ENCODE measurements around the gene LYAR. TPM values are rescaled to one million over a fixed set of nuclear protein-coding genes. Genes with fewer than 3 reads are reported as not detected.

Gene LYAR
- polyA plus RNA-seq, 1 of the 3 experiments (the other 2 are of a cell fraction), result 11.2 TPM

- TF ChIP-seq, protein P1, sequence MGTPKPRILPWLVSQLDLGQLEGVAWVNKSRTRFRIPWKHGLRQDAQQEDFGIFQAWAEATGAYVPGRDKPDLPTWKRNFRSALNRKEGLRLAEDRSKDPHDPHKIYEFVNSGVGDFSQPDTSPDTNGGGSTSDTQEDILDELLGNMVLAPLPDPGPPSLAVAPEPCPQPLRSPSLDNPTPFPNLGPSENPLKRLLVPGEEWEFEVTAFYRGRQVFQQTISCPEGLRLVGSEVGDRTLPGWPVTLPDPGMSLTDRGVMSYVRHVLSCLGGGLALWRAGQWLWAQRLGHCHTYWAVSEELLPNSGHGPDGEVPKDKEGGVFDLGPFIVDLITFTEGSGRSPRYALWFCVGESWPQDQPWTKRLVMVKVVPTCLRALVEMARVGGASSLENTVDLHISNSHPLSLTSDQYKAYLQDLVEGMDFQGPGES (IDR thresholded peaks at IDR 0.05; ENCODE audit: low read depth, low read length), result no peak
These were observed 38.3 kb upstream of the LYAR start (continued) for GRCh38 chr4:4328206-4328605.

GRCh38 chr4:4327652-4328121, 37.7 kb upstream of the LYAR start:
- TF ChIP-seq CHD2 (IDR thresholded peaks at IDR 0.05; ENCODE audit: low read length, partially characterized antibody), result no peak
- no peak for TF ChIP-seq EP300 (IDR thresholded peaks at IDR 0.05; ENCODE audit: borderline replicate concordance in 1 of 2, low read depth in 1 of 2, low read length in 1 of 2)
- no peak for TF ChIP-seq TAF1 (IDR thresholded peaks at IDR 0.05; ENCODE audit: borderline replicate concordance, low read depth, low read length)
- no peak for TF ChIP-seq ELF1 (IDR thresholded peaks at IDR 0.05)
- TF ChIP-seq, protein P2, sequence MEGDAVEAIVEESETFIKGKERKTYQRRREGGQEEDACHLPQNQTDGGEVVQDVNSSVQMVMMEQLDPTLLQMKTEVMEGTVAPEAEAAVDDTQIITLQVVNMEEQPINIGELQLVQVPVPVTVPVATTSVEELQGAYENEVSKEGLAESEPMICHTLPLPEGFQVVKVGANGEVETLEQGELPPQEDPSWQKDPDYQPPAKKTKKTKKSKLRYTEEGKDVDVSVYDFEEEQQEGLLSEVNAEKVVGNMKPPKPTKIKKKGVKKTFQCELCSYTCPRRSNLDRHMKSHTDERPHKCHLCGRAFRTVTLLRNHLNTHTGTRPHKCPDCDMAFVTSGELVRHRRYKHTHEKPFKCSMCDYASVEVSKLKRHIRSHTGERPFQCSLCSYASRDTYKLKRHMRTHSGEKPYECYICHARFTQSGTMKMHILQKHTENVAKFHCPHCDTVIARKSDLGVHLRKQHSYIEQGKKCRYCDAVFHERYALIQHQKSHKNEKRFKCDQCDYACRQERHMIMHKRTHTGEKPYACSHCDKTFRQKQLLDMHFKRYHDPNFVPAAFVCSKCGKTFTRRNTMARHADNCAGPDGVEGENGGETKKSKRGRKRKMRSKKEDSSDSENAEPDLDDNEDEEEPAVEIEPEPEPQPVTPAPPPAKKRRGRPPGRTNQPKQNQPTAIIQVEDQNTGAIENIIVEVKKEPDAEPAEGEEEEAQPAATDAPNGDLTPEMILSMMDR (IDR thresholded peaks at IDR 0.05), result peak; percentile 25; the same call in 1 of the 2 replicates
- DNase-seq, result peak; percentile 78
- H3K27me3 ChIP-seq (ENCODE audit: insufficient read depth), result no peaks in the 10 kb centered on the region
- no peak overlapping the region for H3K4me2 ChIP-seq
- H3F3A ChIP-seq (replicated peaks; ENCODE audit: insufficient read depth), result no peaks in the 10 kb centered on the region
- H3K27ac ChIP-seq (ENCODE audit: low read depth in 2 of 2, low read length in 1 of 2), result no peak overlapping the region
- 60% methylated on average over 14 of the region's 22 CpGs for WGBS (ENCODE audit: low lambda C conversion rate)
- ChIA-PET CTCF (interaction anchor here (0.8 to 1.5 kb wide), 9 partner anchors 9 to 157 kb away, joined by 3 to 9 read pairs (median 3); no protein-coding TSS in a partner anchor), POLR2A (no interaction called here)
- H3K9ac ChIP-seq, result no peak overlapping the region
- no peaks in the 10 kb centered on the region for H4K20me1 ChIP-seq (ENCODE audit: insufficient read depth)
- no peaks in the 10 kb centered on the region for H3K9me3 ChIP-seq
- H3K79me2 ChIP-seq (ENCODE audit: insufficient read depth), result no peaks in the 10 kb centered on the region
- H3K4me1 ChIP-seq (ENCODE audit: control insufficient read depth in 1 of 2, insufficient read depth in 2 of 2, low read depth in 1 of 2, low read length in 1 of 2), result no peaks in the 10 kb centered on the region; a peak in 1 of 4 replicates
- H3K36me3 ChIP-seq (replicated peaks in 1 of 2; ENCODE audit: control insufficient read depth in 1 of 2, insufficient read depth in 2 of 2, low read length in 1 of 2), result no peaks in the 10 kb centered on the region
- H3K4me3 ChIP-seq (ENCODE audit: low read depth in 2 of 2, low read length in 1 of 2), result no peak overlapping the region
- H3K9me2 ChIP-seq, result no peaks in the 10 kb centered on the region
- no peak overlapping the region for H2AFZ ChIP-seq (ENCODE audit: low read depth)

DNA sequence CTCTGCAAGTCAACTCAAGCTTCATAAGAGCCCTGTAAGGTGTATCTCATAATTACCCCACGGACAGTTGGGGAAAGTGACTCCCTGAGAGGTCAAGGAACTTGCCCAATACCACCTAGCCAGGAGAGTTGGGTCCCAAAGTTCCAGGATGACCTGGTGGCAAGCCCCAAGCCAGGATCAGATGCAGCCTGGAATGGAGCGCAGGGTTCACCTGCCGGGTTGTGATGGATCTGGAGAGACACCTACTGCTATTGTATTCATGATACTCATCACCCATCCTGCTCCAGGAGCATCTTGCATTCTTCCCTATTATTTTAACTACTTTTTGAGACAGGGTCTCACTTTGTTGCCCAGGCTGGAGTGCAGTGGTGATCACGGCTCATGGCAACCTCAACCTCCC, 36.2 kb upstream of the LYAR start:
- Histone ChIP-seq H3K27ac (ENCODE audit: low read depth in 2 of 2, low read length in 1 of 2) (no peak overlapping the region), H4K20me1 (ENCODE audit: insufficient read depth) (no peaks in the 10 kb centered on the region), H3K36me3 (replicated peaks in 1 of 2; ENCODE audit: control insufficient read depth in 1 of 2, insufficient read depth in 2 of 2, low read length in 1 of 2) (peaks cover 0 to 10% of the 10 kb centered on the region in 2 experiments), H3K9me2 (no peaks in the 10 kb centered on the region), H3K79me2 (ENCODE audit: insufficient read depth) (no peaks in the 10 kb centered on the region), H3F3A (replicated peaks; ENCODE audit: insufficient read depth) (no peaks in the 10 kb centered on the region), H2AFZ (ENCODE audit: low read depth) (no peak overlapping the region), H3K9ac (no peak overlapping the region), H3K4me3 (ENCODE audit: low read depth in 2 of 2, low read length in 1 of 2) (no peak overlapping the region), H3K27me3 (ENCODE audit: insufficient read depth) (no peaks in the 10 kb centered on the region), H3K4me2 (no peak overlapping the region), H3K4me1 (ENCODE audit: control insufficient read depth in 1 of 2, insufficient read depth in 2 of 2, low read depth in 1 of 2, low read length in 1 of 2) (no peaks in the 10 kb centered on the region; a peak in 1 of 4 replicates), H3K9me3 (no peaks in the 10 kb centered on the region)
- no peak for DNase-seq
- ChIA-PET CTCF (interaction anchor here (1.6 kb wide), 1 partner anchor 13 kb away, joined by 4 read pairs; no protein-coding TSS in a partner anchor), POLR2A (no interaction called here)
- TF ChIP-seq FOXJ3 (CRISPR knock-in tag; IDR thresholded peaks at IDR 0.05) (no peak), RFX5 (IDR thresholded peaks at IDR 0.05; ENCODE audit: low read length) (no peak)
- 61% methylated on average over 4 of the region's 4 CpGs for WGBS (ENCODE audit: low lambda C conversion rate)

Data from SK-N-SH (cell line).